Measurements from ENCODE around the gene SLC26A6. TPM values are rescaled to one million over a fixed set of nuclear protein-coding genes. Genes with fewer than 3 reads are reported as not detected.

The SLC26A6 gene
- total RNA-seq, 1 donor: 45.8 TPM

GRCh38 chr3:48576647-48577046 lies 58.6 kb downstream of the SLC26A6 start:
- no peak for TF ChIP-seq CTCF (IDR thresholded peaks at IDR 0.05; ENCODE audit: insufficient read depth, low read depth, low read length)
- no peak for DNase-seq (ENCODE audit: low read depth)

More at GRCh38 chr3:48576647-48577046, 58.6 kb downstream of the SLC26A6 start:
- H3K4me3 ChIP-seq (ENCODE audit: low read depth, low read length): no peak overlapping the region

Small RNA genes within 50 kb of the gene (small RNA-seq; reads per million reads assigned to genes)
- not detected for gene AC141002.1

Other genes starting within 250 kb of the SLC26A6 start
- gene PLXNB1, start 205.4 kb downstream of the SLC26A6 start, total RNA-seq: 26.1 and 35.0 TPM in 2 replicates
- gene CCDC51, start 195.3 kb downstream of the SLC26A6 start, total RNA-seq: 15.5 and 21.2 TPM in 2 replicates
- gene TMA7, start 195.2 kb downstream of the SLC26A6 start, total RNA-seq: 186 and 216 TPM in 2 replicates
- 5.5 and 7.8 TPM in 2 replicates for gene ATRIP, start 188.7 kb downstream of the SLC26A6 start, total RNA-seq
- gene SHISA5, start 131.3 kb downstream of the SLC26A6 start, total RNA-seq: 113 and 121 TPM in 2 replicates
- gene PFKFB4, start 78.7 kb downstream of the SLC26A6 start, total RNA-seq: 18.1 and 22.5 TPM in 2 replicates
- gene UCN2, start 71.7 kb downstream of the SLC26A6 start, total RNA-seq: 6.0 and 11.9 TPM in 2 replicates
- gene COL7A1, start 40.1 kb downstream of the SLC26A6 start, total RNA-seq: 79.0 and 140 TPM in 2 replicates
- gene UQCRC1, start 25.8 kb downstream of the SLC26A6 start, total RNA-seq: 405 and 418 TPM in 2 replicates
- gene TMEM89, start 13.7 kb downstream of the SLC26A6 start, total RNA-seq: not detected in 2 replicates
- gene CELSR3, start 27.4 kb upstream of the SLC26A6 start, total RNA-seq: 1.6 and 1.7 TPM in 2 replicates
- 17.7 and 23.3 TPM in 2 replicates for gene NCKIPSD, start 50.5 kb upstream of the SLC26A6 start, total RNA-seq
- gene IP6K2, start 81.8 kb upstream of the SLC26A6 start, total RNA-seq: 46.4 and 55.7 TPM in 2 replicates
- gene PRKAR2A, start 212.4 kb upstream of the SLC26A6 start, total RNA-seq: 47.0 and 47.9 TPM in 2 replicates

All from fibroblast of villous mesenchyme (primary cell).